ENCODE results near the gene HOXC5. TPM values are rescaled to one million over a fixed set of nuclear protein-coding genes. Genes with fewer than 3 reads are reported as not detected.

HOXC5 gene
- total RNA-seq, 1 donor from 2014 or later, result 28.7 TPM

DNA sequence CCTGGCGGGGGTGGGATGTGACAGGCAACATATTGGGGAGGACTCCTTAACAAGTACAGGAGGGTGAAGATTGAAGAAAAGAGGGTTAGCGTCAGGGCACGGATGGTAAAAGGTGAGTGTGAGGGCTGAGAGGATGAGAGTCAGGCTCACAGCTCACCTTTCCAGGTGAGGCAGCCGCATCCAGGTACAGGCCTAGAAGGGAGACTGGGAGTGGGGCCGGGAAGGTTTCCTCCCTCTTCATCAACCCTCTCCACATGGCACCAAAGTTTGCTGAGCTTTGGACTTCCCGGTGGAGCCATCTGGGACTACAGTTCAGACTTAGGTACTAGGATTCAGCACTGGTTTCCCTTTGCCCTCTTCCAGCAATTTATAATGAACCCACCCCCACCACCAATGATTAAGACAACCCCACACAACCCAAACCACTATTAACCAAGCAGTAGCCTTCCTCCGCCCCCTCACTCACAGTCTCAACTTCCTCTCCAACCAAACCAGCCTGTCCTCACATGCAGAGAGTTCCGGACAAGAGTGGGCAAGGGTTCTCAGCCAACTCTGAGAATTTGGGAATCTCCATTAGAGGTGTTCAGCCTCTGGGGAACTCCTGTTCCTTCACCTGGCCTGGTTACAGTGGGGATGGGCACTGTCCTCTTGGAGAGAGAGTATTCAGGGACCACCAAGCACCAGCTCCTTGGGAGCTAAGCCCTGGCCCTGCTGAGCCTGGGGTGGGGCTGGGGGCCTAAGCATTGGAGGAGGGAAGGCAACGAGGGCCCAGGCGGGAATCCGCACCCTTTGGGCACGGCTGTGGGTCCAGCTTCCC is 18.4 kb downstream of the HOXC5 start:
- TF ChIP-seq, protein P1, sequence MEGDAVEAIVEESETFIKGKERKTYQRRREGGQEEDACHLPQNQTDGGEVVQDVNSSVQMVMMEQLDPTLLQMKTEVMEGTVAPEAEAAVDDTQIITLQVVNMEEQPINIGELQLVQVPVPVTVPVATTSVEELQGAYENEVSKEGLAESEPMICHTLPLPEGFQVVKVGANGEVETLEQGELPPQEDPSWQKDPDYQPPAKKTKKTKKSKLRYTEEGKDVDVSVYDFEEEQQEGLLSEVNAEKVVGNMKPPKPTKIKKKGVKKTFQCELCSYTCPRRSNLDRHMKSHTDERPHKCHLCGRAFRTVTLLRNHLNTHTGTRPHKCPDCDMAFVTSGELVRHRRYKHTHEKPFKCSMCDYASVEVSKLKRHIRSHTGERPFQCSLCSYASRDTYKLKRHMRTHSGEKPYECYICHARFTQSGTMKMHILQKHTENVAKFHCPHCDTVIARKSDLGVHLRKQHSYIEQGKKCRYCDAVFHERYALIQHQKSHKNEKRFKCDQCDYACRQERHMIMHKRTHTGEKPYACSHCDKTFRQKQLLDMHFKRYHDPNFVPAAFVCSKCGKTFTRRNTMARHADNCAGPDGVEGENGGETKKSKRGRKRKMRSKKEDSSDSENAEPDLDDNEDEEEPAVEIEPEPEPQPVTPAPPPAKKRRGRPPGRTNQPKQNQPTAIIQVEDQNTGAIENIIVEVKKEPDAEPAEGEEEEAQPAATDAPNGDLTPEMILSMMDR (IDR thresholded peaks at IDR 0.05; ENCODE audit: unreplicated experiment), result no peak
- Mint-ChIP-seq H3K27me3 (ENCODE audit: low read depth) (peaks cover 51% of the 10 kb centered on the region), H3K4me1 (peaks cover 94% of the 10 kb centered on the region), H3K9me3 (no peaks in the 10 kb centered on the region), H3K4me3 (peak overlapping the region; percentile 15), H3K36me3 (peaks cover 6% of the 10 kb centered on the region), H3K27ac (peak overlapping the region; percentile 91)
- DNase-seq (ENCODE audit: low spot score in 2 of 2, unreplicated experiment in 2 of 2), result peak in 1 of 2 experiments; percentile 49

DNA sequence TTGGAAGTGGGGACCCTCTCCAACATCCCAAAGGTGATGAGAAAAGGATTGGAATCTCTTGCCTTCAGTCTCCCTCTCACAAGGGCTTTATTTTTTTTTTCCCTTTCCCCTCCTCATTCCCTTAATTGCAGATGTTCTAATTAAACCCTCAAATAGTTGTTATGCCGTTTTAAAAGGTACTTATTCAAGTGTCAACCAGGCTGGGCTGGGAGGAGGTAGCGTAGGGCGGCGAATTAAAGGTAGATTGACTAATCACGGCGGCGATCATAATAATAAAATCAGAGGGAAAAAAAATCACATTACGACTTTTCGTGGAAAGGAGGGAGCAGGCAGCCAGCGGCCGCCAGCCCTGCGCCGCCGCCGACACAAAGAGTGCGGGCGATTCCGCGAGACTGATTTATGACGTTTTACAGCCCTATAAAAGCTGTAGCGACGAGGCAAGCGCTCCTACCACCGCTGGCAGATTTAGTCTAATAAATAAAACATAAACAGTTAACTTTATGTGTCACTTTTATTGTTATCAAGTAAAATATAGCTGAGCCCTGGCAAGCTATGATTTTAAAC is 19.1 kb downstream of the HOXC5 start:
- Mint-ChIP-seq H3K4me1 (peaks cover 93% of the 10 kb centered on the region), H3K27ac (peak overlapping the region; percentile 91), H3K27me3 (ENCODE audit: low read depth) (peaks cover 53% of the 10 kb centered on the region), H3K4me3 (peak overlapping the region; percentile 70), H3K9me3 (no peaks in the 10 kb centered on the region), H3K36me3 (peaks cover 8% of the 10 kb centered on the region)
- DNase-seq (ENCODE audit: low spot score in 2 of 2, unreplicated experiment in 2 of 2), result peak in 1 of 2 experiments; percentile 65
- TF ChIP-seq, protein P1 (IDR thresholded peaks at IDR 0.05; ENCODE audit: unreplicated experiment), result no peak

DNA sequence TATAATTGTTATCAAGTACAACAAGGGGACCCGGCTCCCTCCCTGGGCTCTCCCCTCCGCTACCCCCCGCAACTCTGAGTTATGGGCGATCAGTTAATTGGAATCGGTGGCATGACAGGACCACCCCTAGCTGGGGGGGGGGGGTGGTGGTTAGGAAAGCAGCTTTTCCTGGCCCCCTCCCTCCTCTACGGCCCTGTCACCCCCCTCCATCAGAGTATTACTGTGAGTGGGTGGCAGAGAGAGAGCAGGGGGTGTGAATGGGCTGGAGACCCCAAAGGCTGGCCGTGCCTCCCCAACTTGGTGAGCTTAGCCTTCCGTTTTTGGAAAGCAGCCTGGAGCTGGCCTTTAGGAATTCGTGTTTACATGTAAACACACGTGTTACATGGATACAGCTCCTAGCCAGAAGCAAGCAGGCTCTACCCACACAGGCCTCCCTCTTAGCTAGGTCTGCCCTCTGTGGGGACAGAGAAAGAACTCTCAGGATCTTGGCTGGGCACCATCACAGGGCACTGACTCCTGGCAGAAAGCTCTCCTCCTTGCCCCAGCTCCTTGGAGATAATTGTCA is 19.7 kb downstream of the HOXC5 start:
- peaks cover 8% of the 10 kb centered on the region for H3K36me3 Mint-ChIP-seq
- H3K4me1 Mint-ChIP-seq, result peaks cover 94% of the 10 kb centered on the region
- peak in 1 of 2 experiments; percentile 50 for DNase-seq (ENCODE audit: low spot score in 2 of 2, unreplicated experiment in 2 of 2)
- peak overlapping the region; percentile 91 for H3K27ac Mint-ChIP-seq
- H3K9me3 Mint-ChIP-seq, result no peaks in the 10 kb centered on the region
- TF ChIP-seq, protein P1 (IDR thresholded peaks at IDR 0.05; ENCODE audit: unreplicated experiment), result no peak
- peak overlapping the region; percentile 70 for H3K4me3 Mint-ChIP-seq
- peaks cover 55% of the 10 kb centered on the region for H3K27me3 Mint-ChIP-seq (ENCODE audit: low read depth)

DNA sequence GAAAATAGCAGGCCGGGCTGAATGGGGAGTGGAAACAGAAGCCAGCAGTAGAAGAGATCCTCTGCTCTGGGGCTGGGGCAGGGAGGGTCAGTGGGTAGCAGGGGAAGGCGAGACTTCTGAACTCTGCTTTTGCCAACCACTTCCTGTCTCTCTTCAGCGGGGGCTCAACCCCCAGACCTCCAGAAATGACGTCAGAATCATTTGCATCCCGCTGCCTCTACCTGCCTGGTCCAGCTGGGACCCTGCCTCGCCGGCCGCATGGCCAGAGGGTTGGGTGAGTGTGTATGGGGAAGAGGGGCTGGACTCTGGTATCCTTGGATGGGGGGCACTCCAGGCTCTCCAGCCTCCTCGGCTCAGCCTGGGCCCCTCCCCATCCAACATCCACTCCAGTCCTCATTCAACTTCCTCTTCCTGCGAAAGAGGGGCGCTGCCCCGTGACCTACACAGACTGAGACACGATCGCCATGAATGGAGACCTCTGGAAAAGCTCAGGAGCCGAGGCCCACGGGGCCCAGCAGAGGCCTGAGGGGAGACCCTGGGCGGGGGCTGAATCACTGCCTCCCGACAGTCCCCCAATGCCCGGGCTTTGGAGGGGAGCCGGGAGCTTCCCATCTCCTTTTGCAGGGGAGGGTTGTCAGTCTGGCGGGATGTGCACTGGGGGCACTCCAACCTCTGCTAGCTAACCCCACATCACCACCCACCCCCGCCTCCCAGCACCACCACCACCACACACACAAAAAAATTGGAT is 20.3 kb downstream of the HOXC5 start:
- TF ChIP-seq, protein P1 (IDR thresholded peaks at IDR 0.05; ENCODE audit: unreplicated experiment), result no peak
- Mint-ChIP-seq H3K27me3 (ENCODE audit: low read depth) (peaks cover 51% of the 10 kb centered on the region), H3K9me3 (no peaks in the 10 kb centered on the region), H3K4me1 (peaks cover 94% of the 10 kb centered on the region), H3K27ac (peak overlapping the region; percentile 91), H3K4me3 (peak overlapping the region; percentile 70), H3K36me3 (peaks cover 8% of the 10 kb centered on the region)
- peak in 1 of 2 experiments; percentile 42 for DNase-seq (ENCODE audit: low spot score in 2 of 2, unreplicated experiment in 2 of 2)

Measured in mesothelial cell of epicardium (in vitro differentiated cells).